HG03097 (cell line): ENCODE measurements around the gene SCT.

Experiments
- ATAC-seq: cut with Tn5 transposase; IDR thresholded peaks from one replicate; pipeline ENCODE4 v1.9.1; 2021; ENCODE audit not compliant: unreplicated experiment, low FRiP score

SCT gene

DNA sequence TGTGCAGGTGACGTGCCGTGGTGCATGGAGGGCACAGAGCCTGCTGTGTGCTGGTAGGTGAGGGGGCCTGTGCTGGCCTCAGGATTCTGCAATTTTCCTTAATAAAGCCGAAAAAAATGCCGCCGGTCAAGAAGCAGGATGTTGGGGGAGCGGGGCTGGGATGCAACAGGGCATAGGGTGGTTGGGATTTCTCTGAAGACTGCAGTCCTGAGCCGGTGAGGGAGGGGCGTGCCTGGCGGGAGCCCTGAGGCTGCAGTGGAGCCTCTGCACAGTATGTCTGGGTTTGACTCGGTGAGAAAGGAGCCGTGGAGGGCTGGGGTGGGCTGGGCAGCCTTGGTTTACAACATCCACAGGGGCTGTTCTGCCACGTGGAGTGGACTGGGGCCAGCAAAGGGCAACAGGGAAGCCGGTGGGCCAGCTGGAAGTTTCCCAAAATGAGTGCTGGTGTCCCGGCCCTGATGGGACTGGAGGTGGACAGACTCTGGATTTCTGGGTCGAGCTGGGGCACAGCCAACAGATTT lies 3.6 kb downstream of the SCT start:
- ATAC-seq, result no peak

- ATAC-seq, result no peak
Measured at GRCh38 chr11:621838-622237, 5.1 kb downstream of the SCT start.

GRCh38 chr11:620935-621814 lies 5.8 kb downstream of the SCT start:
- ATAC-seq, result no peak

- no peak for ATAC-seq
Measured at GRCh38 chr11:620201-620600, 6.8 kb downstream of the SCT start.

- no peak for ATAC-seq
Measured at GRCh38 chr11:619628-620050, 7.3 kb downstream of the SCT start.

- no peak for ATAC-seq
Measured at GRCh38 chr11:618856-619627, 7.9 kb downstream of the SCT start.

DNA sequence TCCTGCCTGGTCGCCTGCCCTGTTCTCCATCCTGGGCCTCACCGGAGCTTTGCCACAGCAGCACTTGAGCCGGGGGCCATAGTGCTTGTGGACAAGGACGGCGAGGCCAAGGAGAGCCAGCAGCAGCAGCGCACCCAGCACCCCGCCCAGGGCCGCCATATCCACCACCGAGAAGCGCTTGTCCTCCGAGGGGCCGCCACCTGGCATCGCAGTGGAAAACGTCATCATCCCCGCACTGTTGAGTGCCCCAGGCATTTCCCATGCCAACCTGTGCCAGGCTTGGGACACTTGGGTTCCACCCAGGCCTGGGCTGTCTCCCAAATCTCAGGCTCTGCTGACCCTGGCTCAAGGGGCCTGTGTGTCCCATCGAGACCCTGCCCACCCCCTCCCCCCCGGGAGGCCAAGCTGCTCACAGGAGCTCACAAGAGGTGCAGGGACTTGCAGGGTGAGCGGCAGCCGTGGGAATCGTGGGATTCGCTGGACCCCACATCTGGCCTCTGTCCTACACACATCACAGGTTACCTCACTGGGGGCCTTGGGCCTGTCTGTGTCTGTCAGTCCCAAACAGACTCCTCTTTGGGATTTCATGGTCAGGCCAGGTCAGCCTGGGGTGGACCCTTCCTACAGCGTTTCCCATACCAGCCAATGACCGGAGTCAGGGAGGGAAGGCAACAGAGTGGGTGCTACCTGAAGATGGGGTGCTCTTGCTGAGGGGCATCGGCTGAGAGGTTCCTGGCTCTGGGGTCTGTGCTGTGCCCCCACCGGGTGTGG lies 8.9 kb downstream of the SCT start:
- ATAC-seq, result no peak

GRCh38 chr11:617199-617911 lies 9.6 kb downstream of the SCT start:
- no peak for ATAC-seq

DNA sequence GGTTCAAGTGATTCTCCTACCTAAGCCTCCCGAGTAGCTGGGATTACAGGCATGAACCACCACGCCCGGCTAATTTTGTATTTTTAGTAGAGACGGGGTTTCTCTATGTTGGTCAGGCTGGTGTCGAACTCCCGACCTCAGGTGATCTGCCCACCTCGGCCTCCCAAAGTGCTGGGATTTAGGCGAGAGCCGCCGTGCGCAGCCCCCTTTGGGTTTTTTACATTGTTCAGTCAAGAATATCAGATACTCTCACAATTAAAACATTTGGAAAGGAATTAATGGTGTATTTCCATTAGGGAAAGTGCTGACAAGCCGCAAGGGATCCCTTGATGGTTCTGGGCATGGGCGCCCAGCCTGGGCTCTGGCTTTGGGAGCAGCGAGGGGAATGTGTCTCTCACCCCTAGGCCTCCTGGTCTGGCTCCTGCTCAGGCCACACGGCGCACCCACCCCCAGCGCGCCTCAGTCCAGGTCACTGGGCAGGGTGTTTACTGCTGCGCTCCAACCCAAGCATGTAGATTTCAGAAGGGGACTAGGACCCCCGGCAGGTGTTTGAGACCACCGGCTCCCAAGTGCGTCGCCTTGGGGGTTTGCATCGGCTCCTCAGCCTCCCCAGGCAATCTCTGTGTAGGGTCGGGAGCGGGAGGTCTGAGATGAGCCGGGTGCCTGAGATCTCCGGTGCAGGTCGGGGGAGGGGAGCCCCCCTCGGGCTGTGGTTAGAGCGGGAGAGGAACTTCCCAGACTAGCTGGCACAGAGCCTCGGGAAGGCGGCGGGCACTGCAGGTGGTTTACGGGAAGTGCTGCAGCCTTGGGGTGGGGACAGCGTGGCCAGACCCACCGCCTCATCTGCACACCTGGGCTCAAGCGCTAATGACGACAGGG lies 10.4 kb downstream of the SCT start:
- no peak for ATAC-seq

DNA sequence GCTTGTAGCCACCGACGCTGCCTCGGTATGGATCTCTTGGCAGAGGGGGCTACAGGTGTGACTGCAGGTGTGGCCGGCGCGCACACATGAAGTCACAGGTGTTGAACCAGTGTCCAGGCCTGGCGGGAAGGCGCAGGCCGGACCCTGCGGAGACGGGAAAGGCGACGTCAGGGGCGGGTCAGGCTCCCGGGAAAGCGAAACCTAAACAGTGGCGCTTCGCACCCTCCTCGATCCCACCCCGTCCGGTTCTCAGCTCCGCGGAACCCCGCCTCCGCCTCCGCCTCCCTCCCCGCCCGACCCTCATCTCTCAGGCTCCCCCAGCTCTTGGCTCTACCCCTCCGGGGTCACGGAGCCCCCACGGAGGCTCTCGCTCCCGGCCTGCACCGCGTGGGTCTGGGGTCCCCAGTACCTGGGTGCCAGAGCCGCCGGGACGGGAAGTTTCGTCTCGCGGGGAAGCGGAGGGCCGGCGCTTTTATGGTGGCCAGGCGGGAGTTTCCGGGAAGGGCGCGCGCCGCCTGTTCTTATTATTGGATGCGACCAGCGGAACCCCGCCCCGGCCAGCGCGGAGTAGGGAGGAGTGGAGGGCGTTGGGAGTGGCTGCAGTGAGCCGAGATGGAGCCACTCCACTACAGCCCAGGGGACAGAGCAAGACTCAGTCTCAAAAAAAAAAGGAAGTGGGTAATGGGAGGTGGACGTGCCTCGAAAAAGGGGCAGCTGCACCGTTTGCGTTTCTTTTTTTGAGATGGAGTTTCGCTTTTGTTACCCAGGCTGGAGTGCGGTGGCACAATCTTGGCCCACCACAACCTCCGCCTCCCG lies 11.3 kb downstream of the SCT start, which contains the start of gene IRF7:
IRF7 (minus strand) TSS at position 447 of the 816 bp plus-strand sequence. CDS start 586 bp downstream, outside the sequence.
- peak; percentile 79 for ATAC-seq

DNA sequence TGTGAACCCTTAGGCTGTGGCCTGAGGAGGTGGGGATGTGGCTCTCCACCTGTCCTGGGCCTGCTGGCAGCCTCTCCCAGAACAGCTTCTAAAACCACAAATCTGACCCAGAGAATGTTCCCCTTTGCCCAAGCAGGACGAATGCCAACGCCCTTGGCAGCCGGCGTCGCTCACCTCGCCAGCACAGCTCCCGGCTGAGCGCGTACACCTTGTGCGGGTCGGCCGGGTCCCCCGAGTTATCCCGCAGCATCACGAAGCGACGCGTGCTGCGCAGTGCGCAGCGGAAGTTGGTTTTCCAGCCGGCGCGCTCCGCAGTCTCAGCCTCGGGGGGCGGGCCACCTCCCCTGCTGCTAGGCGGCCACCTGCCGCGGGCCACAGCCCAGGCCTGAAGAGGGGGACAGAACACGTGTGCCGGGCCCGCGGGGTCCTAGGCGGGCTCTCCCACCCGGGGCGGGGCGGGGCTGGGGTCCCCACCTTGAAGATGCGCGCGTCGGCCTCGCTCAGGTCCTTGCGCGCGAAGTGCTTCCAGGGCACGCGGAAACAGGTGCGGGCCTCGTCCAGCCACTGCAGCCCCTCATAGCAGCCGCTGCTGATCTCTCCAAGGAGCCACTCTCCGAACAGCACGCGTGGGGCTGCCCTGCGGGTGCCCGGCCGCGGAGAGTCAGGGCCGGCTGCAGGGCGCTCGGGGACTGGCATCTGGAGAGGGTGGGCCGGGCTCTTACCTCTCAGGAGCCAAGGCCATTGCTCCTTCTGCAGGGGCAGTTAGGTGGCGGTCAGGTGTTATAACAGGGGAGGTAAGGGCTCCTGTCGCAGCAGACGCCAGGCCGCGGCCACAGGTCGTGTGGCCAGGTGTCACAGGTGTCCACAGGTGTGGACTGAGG lies 12.1 kb downstream of the SCT start:
- ATAC-seq, result no peak

- no peak for ATAC-seq
Measured at GRCh38 chr11:614021-614622, 12.9 kb downstream of the SCT start.

GRCh38 chr11:613369-613968 lies 13.5 kb downstream of the SCT start:
- no peak for ATAC-seq

DNA sequence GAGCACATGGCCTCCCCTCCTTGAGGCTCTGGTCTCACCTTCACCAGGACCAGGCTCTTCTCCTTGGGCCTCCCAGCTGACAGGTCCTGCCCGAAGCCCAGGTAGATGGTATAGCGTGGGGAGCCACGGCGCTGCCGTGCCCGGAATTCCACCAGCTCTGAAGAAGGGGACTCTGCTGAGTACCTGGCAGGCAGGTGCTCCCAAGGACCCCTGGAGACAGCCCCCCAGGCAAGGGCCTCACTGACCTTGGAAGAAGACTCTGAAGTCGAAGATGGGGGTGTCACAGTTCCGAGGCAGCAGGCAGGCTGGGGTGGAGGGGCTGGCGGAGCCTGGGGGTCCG lies 14.1 kb downstream of the SCT start:
- no peak for ATAC-seq

DNA sequence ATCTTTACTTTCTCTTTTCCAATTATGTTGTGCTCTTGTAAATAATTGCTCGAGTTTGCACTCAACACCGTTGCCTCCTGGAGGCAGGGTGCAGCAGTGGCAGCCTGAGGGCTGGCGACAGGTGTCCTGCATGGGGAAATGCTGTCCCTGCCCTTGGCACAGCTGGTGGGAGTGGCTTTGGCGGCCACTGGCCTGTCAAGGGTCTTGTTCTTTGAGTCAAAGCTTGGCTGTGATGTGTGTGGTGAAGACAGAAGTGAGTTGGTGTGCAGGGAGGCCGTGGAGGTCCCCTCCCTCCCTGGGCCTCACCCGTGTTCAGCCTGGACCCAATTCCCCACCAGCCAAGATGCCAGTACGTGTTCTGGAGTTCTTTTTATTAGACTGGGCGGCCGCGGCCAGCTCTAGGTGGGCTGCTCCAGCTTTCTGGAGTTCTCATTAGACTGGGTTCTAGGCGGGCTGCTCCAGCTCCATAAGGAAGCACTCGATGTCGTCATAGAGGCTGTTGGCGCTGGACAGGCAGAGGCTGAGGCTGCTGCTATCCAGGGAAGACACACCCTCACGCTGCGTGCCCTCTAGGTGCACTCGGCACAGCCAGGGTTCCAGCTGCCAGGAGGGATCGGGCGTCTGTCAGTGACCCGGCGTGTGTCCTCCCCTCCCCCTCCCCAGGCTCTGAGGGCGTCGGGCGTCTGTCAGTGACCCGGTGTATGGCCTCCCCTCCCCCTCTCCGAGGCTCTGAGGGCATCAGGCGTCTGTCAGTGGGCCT lies 14.6 kb downstream of the SCT start:
- ATAC-seq, result no peak
